Spleen (tissue), 11 donors: ENCODE results near the gene SLC22A23. TPM values are rescaled to one million over a fixed set of nuclear protein-coding genes. Genes with fewer than 3 reads are reported as not detected.
A peak's percentile ranks its signal among the peaks of the same experiment; 100 is the strongest.

Experiments
- DNase-seq: peaks from one replicate; pipeline ENCODE4 v3.0.0-alpha.2; 2020
- H3K27ac ChIP-seq, 8 donors: fragments of 200-600 bp; sonication (generic) in 7 of 8; 1 replicate in 4 of 8; 2 replicates in 4 of 8; pipeline versions ENCODE4 v1.5.0 to v1.8.0; 2016 to 2021; ENCODE audit warnings: inconsistent platforms in 4 of 8, mild to moderate bottlenecking in 4 of 8, moderate library complexity in 1 of 8
- H3K27me3 ChIP-seq, 7 donors: fragments of 200-600 bp; sonication (generic) in 6 of 7; replicated peaks in 1 of 7; 1 replicate in 4 of 7; 2 replicates in 3 of 7; pipeline versions ENCODE4 v1.5.0 to v1.8.0; 2016 to 2021; ENCODE audit warnings: inconsistent platforms in 3 of 7, mild to moderate bottlenecking in 1 of 7
- H3K36me3 ChIP-seq, 6 donors: fragments of 200-600 bp; sonication (generic) in 5 of 6; 1 replicate in 4 of 6; 2 replicates in 2 of 6; pipeline versions ENCODE4 v1.5.0 to v1.8.0; 2016 to 2021; ENCODE audit warnings: inconsistent platforms in 2 of 6
- H3K4me1 ChIP-seq, 6 donors: fragments of 200-600 bp; sonication (generic) in 5 of 6; 1 replicate in 3 of 6; 2 replicates in 3 of 6; pipeline versions ENCODE4 v1.5.0 to v1.8.0; 2016 to 2021; ENCODE audit warnings: inconsistent platforms in 3 of 6
- H3K4me3 ChIP-seq, 8 donors: fragments of 200-600 bp; sonication (generic) in 7 of 8; 1 replicate in 4 of 8; 2 replicates in 4 of 8; pipeline versions ENCODE4 v1.5.0 to v1.8.0; 2016 to 2021; ENCODE audit warnings: inconsistent platforms in 4 of 8, mild to moderate bottlenecking in 4 of 8, moderate library complexity in 2 of 8
- H3K9me3 ChIP-seq, 8 donors: fragments of 200-600 bp; sonication (generic) in 7 of 8; 1 replicate in 4 of 8; 2 replicates in 4 of 8; pipeline versions ENCODE4 v1.5.0 to v1.8.0; 2016 to 2021; ENCODE audit warnings: inconsistent platforms in 4 of 8
- CTCF ChIP-seq, 11 experiments: fragments of 200-600 bp in 7 of 11; fragments of 450-650 bp in 4 of 11; sonication (generic) in 4 of 11; IDR thresholded peaks in 8 of 11; conservative IDR thresholded peaks in 3 of 11; 1 replicate in 7 of 11; 2 replicates in 4 of 11; pipeline versions ENCODE4 v1.4.0 to v1.8.0; 2016 to 2021; ENCODE audit warnings: antibody characterized with exemption in 11 of 11, inconsistent platforms in 4 of 11, mild to moderate bottlenecking in 1 of 11
- POLR2A ChIP-seq, 3 donors: fragments of 450-650 bp; IDR thresholded peaks; one replicate each; pipeline ENCODE4 v1.5.1; 2017; ENCODE audit warnings: antibody characterized with exemption in 3 of 3, mild to moderate bottlenecking in 1 of 3
- POLR2AphosphoS5 ChIP-seq, 3 donors: sonication (generic); formaldehyde crosslinking; IDR thresholded peaks; one replicate each; pipeline ENCODE4 v1.5.1; 2017; ENCODE audit warnings: antibody characterized with exemption in 3 of 3
- WGBS, 5 donors: extraction: QIAGEN DNeasy Blood & Tissue Kit in 3 of 5; methylation state at CpG; one replicate each; pipeline versions ENCODE4 v1.1.5 to v1.1.7; 2013 to 2018; 5-methylcytosine and 5-hydroxymethylcytosine counted together
- intact Hi-C: fragments of 100-400 bp; cut with DNase I; formaldehyde crosslinking; loops from one replicate; pipeline ENCODE4 v1.15.0; 2023; ENCODE audit warnings: low total_unique reads
- polyA plus RNA-seq, 3 donors: library from polyadenylated mRNA; stranded (reverse); fragments of 200-250 nt; gene quantifications; one replicate each; pipeline ENCODE4 v1.2.1, GENCODE V29; 2013
- total RNA-seq, 7 donors: library from RNA; depleted of rRNA in 3 of 7; stranded (reverse); fragments of >200 nt in 3 of 7; fragmentation: NEBNext Ultra II Directional in 4 of 7; extraction: Animal tissue kit (Norgen Biotek cat#: 25700) in 4 of 7; gene quantifications; one replicate each; pipeline versions ENCODE4 v1.1.0 to v1.2.1, GENCODE V29; 2016 to 2021
- donor health status: healthy with polysubstance abuse.
- donor health status: DM: no; HTN: no; CAD: no; lungs with moderate emphysema.
- donor health status: DM: no; HTN: no; CAD: no.
- donor health status: Bipolar disorder and iron deficiency.
- donor health status: healthy.
- donor health status: DM: no; HTN: no; CAD: no.
- donor health status: DM: yes; HTN: yes; CAD: no.

Gene SLC22A23
- total and polyA plus RNA-seq, 10 donors, result 1.9 to 22.6 (median 18.3) TPM

- no peak overlapping the region for H3K4me3 ChIP-seq
- peak; percentile 61 for DNase-seq
- H3K27me3 ChIP-seq, result no peaks in the 10 kb centered on the region
- H3K9me3 ChIP-seq, result no peaks in the 10 kb centered on the region
- peaks cover 0 to 36% (median 0%) of the 10 kb centered on the region in 6 donors for H3K36me3 ChIP-seq
- 88 to 94% (median 93%) methylated on average over 20 to 23 of the region's 23 CpGs for WGBS, 5 donors
- intact Hi-C loops, result loop anchor here (10.0 kb wide), 1 partner anchor 171 kb away; the partner anchor contains the start of gene SLC22A23
- TF ChIP-seq POLR2A (IDR thresholded peaks at IDR 0.05) (no peak), CTCF (IDR thresholded peaks at IDR 0.05 in 8 of 11, conservative IDR thresholded peaks at IDR 0.05 in 3 of 11) (no peak), POLR2AphosphoS5 (IDR thresholded peaks at IDR 0.05) (no peak)
- H3K27ac ChIP-seq, result no peak overlapping the region
- peaks cover 5 to 26% (median 11%) of the 10 kb centered on the region in 6 donors for H3K4me1 ChIP-seq
These were observed 173.0 kb downstream of the SLC22A23 start for GRCh38 chr6:3283641-3284435.

GRCh38 chr6:3283241-3283640, 173.6 kb downstream of the SLC22A23 start:
- Histone ChIP-seq H3K36me3 (peaks cover 0 to 36% (median 0%) of the 10 kb centered on the region in 6 donors), H3K27ac (no peak overlapping the region), H3K9me3 (no peaks in the 10 kb centered on the region), H3K4me3 (no peak overlapping the region), H3K4me1 (peaks cover 5 to 24% (median 11%) of the 10 kb centered on the region in 6 donors), H3K27me3 (no peaks in the 10 kb centered on the region)
- intact Hi-C loops, result loop anchor here (10.0 kb wide), 1 partner anchor 172 kb away; the partner anchor contains the start of gene SLC22A23
- TF ChIP-seq POLR2AphosphoS5 (IDR thresholded peaks at IDR 0.05) (no peak), POLR2A (IDR thresholded peaks at IDR 0.05) (no peak), CTCF (IDR thresholded peaks at IDR 0.05 in 8 of 11, conservative IDR thresholded peaks at IDR 0.05 in 3 of 11) (no peak)
- DNase-seq, result no peak
- WGBS, 5 donors, result 90 to 96% (median 94%) methylated on average over 5 to 10 of the region's 10 CpGs

GRCh38 chr6:3282476-3283236, 174.2 kb downstream of the SLC22A23 start:
- Histone ChIP-seq H3K4me1 (peaks cover 5 to 24% (median 11%) of the 10 kb centered on the region in 6 donors), H3K4me3 (no peak overlapping the region), H3K27me3 (no peaks in the 10 kb centered on the region), H3K27ac (no peak overlapping the region), H3K36me3 (peaks cover 0 to 36% (median 0%) of the 10 kb centered on the region in 6 donors), H3K9me3 (no peaks in the 10 kb centered on the region)
- intact Hi-C loops, result loop anchor here (10.0 kb wide), 1 partner anchor 172 kb away; the partner anchor contains the start of gene SLC22A23
- 92 to 96% (median 95%) methylated on average over 12 to 20 of the region's 20 CpGs for WGBS, 5 donors
- TF ChIP-seq POLR2AphosphoS5 (IDR thresholded peaks at IDR 0.05), result no peak
- no peak for TF ChIP-seq POLR2A (IDR thresholded peaks at IDR 0.05)
- no peak for TF ChIP-seq CTCF (IDR thresholded peaks at IDR 0.05 in 8 of 11, conservative IDR thresholded peaks at IDR 0.05 in 3 of 11)
- DNase-seq, result peak; percentile 53
